CD4-positive, alpha-beta T cell (primary cell): Measurements from ENCODE around the gene RPL7A. TPM values are rescaled to one million over a fixed set of nuclear protein-coding genes. Genes with fewer than 3 reads are reported as not detected.
A peak's percentile ranks its signal among the peaks of the same experiment; 100 is the strongest.
"Not testable (repeated sequence)": the region's sequence is repeated elsewhere in the genome, so short reads cannot be mapped to it uniquely, and the experiment has no call there.

Experiments
- ATAC-seq: fragments of 200-7000 bp; cut with Tn5 transposase; one replicate; pipeline ENCODE4 v1.10.0; 2022; ENCODE audit warnings: mild to moderate bottlenecking; ENCODE audit not compliant: poor library complexity
- CTCF ChIA-PET: fragments of 350-600 bp; sonication (Branson Sonifier 250); formaldehyde crosslinking; loops from one replicate; lab custom pipeline; 2021; ENCODE audit warnings: antibody characterized with exemption, inconsistent platforms; lab: Charles Lee
- POLR2A ChIA-PET: fragments of 350-600 bp; sonication (Branson Sonifier 250); formaldehyde crosslinking; loops from one replicate; lab custom pipeline; 2021; ENCODE audit warnings: antibody characterized with exemption, inconsistent platforms; lab: Charles Lee
- DNase-seq, 14 experiments: peaks; one replicate each; pipeline ENCODE4 v3.0.0-alpha.2; 2013 to 2020; ENCODE audit warnings: mixed read lengths in 2 of 14
- H3K27ac ChIP-seq, 2 donors: one replicate each; pipeline versions ENCODE4 v1.5.1 to v1.7.0; 2013; ENCODE audit warnings: low read length in 2 of 2, low read depth in 1 of 2, mild to moderate bottlenecking in 1 of 2
- H3K27me3 ChIP-seq, 2 experiments: 1 replicate in 1 of 2; 2 replicates in 1 of 2; pipeline versions ENCODE4 v1.6.1 to v1.7.0; 2013; ENCODE audit warnings: low read length in 2 of 2, control low read depth in 1 of 2, mild to moderate bottlenecking in 1 of 2, moderate library complexity in 1 of 2; ENCODE audit not compliant: insufficient read depth in 2 of 2, control insufficient read depth in 1 of 2
- H3K36me3 ChIP-seq: one replicate; pipeline ENCODE4 v1.6.1; 2013; ENCODE audit warnings: low read length, control low read depth; ENCODE audit not compliant: insufficient read depth
- H3K4me1 ChIP-seq: one replicate; pipeline ENCODE4 v1.6.1; 2013; ENCODE audit warnings: low read length, control low read depth; ENCODE audit not compliant: insufficient read depth
- H3K4me3 ChIP-seq: one replicate; pipeline ENCODE4 v1.5.1; 2013; ENCODE audit warnings: mild to moderate bottlenecking, low read length, moderate library complexity
- H3K9me3 ChIP-seq, 2 experiments: 1 replicate in 1 of 2; 2 replicates in 1 of 2; pipeline versions ENCODE4 v1.6.1 to v1.7.0; 2013; ENCODE audit warnings: low read length in 2 of 2, mild to moderate bottlenecking in 2 of 2, control low read depth in 1 of 2, moderate library complexity in 1 of 2; ENCODE audit not compliant: control insufficient read depth in 1 of 2, insufficient read depth in 1 of 2
- H3K27ac Mint-ChIP-seq: one replicate; pipeline ENCODE4 v1.8.0; 2020; ENCODE audit warnings: mixed read lengths
- H3K27me3 Mint-ChIP-seq: one replicate; pipeline ENCODE4 v1.8.0; 2021; ENCODE audit warnings: mixed read lengths
- H3K36me3 Mint-ChIP-seq: one replicate; pipeline ENCODE4 v1.8.0; 2021; ENCODE audit warnings: low read depth, mixed read lengths
- H3K4me1 Mint-ChIP-seq: one replicate; pipeline ENCODE4 v1.8.0; 2021; ENCODE audit warnings: low read depth, mixed read lengths
- H3K4me3 Mint-ChIP-seq: one replicate; pipeline ENCODE4 v1.8.0; 2020; ENCODE audit warnings: mild to moderate bottlenecking, mixed read lengths
- H3K9me3 Mint-ChIP-seq: one replicate; pipeline ENCODE4 v1.8.0; 2020; ENCODE audit warnings: mixed read lengths
- intact Hi-C, 2 experiments: fragments of 100-400 bp; cut with DNase I in 1 of 2; cut with micrococcal nuclease in 1 of 2; formaldehyde crosslinking; loops; one replicate each; pipeline versions ENCODE4 v1.15.1 to v1.9.0; 2023 to 2025; cut with DNase I, micrococcal nuclease
- total RNA-seq, 174 experiments: library from RNA in 2 of 174; stranded (reverse) in 2 of 174; gene quantifications; one replicate each; pipeline ENCODE4 v1.2.3 and lab custom pipeline; 2021 to 2026
- TF ChIP-seq, protein P1 (sequence below): fragments of 200-600 bp; IDR thresholded peaks from one replicate; pipeline ENCODE4 v1.8.0; 2022; ENCODE audit warnings: antibody characterized with exemption, mild to moderate bottlenecking

The RPL7A gene
- total RNA-seq, 2 experiments from 2014 or later, result 2,613 to 2,686 TPM

DNA sequence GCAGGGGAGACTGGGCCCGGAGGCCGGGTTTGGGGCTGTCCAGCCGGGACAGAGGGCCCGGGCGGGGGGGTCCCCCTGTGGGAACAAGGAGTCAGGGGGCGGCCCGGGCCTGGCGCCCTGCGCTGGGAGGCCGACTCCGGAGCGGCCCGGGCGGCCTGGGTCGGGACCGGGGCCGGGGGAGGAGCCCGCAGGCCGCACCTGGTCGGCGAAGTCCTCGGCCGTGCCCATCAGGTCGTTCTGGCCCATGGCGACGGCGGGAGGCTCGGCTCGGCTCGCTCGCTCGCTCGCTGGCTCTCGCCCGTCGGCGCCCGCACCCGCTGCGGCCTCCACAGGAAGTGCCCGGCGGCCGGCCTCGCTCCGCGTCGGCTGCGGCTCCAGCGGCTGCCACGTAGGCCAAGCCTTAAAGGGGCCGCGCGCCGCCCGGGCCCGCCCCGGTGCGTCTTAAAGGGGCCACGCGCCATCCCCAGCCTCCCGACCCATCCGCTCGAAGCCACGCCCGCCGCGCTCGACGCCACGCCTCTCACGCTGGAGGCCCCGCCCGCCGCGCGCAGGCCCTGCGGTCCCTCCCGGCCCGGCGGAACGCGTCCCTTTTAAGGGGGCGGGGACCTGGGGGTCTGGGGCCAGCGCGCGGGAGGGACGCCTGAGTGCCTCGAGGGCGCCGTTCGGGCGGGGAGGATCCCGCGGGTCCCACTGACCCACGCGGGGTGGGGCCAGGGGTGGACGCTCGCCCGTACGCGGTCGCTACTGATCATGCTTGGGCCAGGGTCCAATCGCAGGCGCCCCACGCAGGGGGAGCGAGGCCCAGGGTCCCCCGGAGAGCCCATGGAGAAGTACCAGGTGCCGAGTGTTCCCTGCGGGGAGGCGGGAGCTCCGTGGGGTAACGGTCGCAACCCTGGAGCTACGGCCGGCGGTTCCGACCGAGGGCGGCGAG lies 28.0 kb downstream of the RPL7A start, which contains the start of the genes STKLD1 and SURF4:
TSS of gene STKLD1 (plus strand) at position 643 of the 931 bp plus-strand sequence. CDS start at position 751, 108 bp downstream.
TSS of gene SURF4 (minus strand) at position 337 of the 931 bp plus-strand sequence. CDS start at position 246, 91 bp downstream.
- H3K27ac Mint-ChIP-seq, result peak within 1 kb of the TSS; percentile 98
- H3K4me1 Mint-ChIP-seq, result peaks cover 40% of the 10 kb centered on the region
- peaks cover 12% of the 10 kb centered on the region for H3K36me3 ChIP-seq
- peak; percentile 74 for ATAC-seq
- peaks cover 53% of the 10 kb centered on the region for H3K4me1 ChIP-seq
- H3K27me3 ChIP-seq, result no peaks in the 10 kb centered on the region
- H3K9me3 ChIP-seq, result no peaks in the 10 kb centered on the region
- ChIA-PET POLR2A (interaction anchor here (0.9 to 8.7 kb wide), 7 partner anchors 11 to 84 kb away, joined by 3 to 109 read pairs (median 16); partner anchors contain the start of genes CACFD1, MED22, REXO4 and RPL7A), CTCF (interaction anchor here (0.6 to 2.5 kb wide), 2 partner anchors 14 to 20 kb away, joined by 3 to 7 read pairs; partner anchors contain the start of genes SURF1 and SURF2)
- intact Hi-C loops, result loop anchor here in 1 of 2 experiments (1.0 to 5.0 kb wide), 4 partner anchors 20 to 86 kb away; partner anchors contain the start of genes REXO4, SURF1, SURF2 and SURF6
- TF ChIP-seq, protein P1, sequence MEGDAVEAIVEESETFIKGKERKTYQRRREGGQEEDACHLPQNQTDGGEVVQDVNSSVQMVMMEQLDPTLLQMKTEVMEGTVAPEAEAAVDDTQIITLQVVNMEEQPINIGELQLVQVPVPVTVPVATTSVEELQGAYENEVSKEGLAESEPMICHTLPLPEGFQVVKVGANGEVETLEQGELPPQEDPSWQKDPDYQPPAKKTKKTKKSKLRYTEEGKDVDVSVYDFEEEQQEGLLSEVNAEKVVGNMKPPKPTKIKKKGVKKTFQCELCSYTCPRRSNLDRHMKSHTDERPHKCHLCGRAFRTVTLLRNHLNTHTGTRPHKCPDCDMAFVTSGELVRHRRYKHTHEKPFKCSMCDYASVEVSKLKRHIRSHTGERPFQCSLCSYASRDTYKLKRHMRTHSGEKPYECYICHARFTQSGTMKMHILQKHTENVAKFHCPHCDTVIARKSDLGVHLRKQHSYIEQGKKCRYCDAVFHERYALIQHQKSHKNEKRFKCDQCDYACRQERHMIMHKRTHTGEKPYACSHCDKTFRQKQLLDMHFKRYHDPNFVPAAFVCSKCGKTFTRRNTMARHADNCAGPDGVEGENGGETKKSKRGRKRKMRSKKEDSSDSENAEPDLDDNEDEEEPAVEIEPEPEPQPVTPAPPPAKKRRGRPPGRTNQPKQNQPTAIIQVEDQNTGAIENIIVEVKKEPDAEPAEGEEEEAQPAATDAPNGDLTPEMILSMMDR, result no peak
- H3K4me3 ChIP-seq, result peak within 1 kb of the TSS; percentile 73
- peak within 1 kb of the TSS; percentile 96 for H3K4me3 Mint-ChIP-seq
- no peaks in the 10 kb centered on the region for H3K27me3 Mint-ChIP-seq
- peak within 1 kb of the TSS; percentile 81 to 84 for H3K27ac ChIP-seq
- H3K9me3 Mint-ChIP-seq, result no peaks in the 10 kb centered on the region
- peaks cover 19% of the 10 kb centered on the region for H3K36me3 Mint-ChIP-seq
- DNase-seq, result peak; percentile 84 to 97 (median 94)

GRCh38 chr9:133377280-133377679 lies 29.3 kb downstream of the RPL7A start:
- H3K27me3 Mint-ChIP-seq, DNase-seq, ATAC-seq, H3K9me3 ChIP-seq, H3K4me3 ChIP-seq, H3K9me3 Mint-ChIP-seq, H3K27me3 ChIP-seq, H3K27ac ChIP-seq: not testable (repeated sequence)
- Mint-ChIP-seq H3K4me1 (peaks cover 28% of the 10 kb centered on the region), H3K27ac (peak overlapping the region; percentile 55), H3K36me3 (peaks cover 13% of the 10 kb centered on the region), H3K4me3 (peak overlapping the region; percentile 76)
- Histone ChIP-seq H3K36me3 (peaks cover 12% of the 10 kb centered on the region), H3K4me1 (peaks cover 40% of the 10 kb centered on the region)
- CTCF ChIA-PET, result interaction anchor here (1.0 to 2.5 kb wide), 2 partner anchors 21 to 29 kb away, joined by 3 to 7 read pairs; partner anchors contain the start of genes MED22, RPL7A, SURF1 and SURF2
- POLR2A ChIA-PET, result interaction anchor here (0.6 to 8.7 kb wide), 5 partner anchors 20 to 42 kb away, joined by 3 to 109 read pairs (median 16); partner anchors contain the start of genes MED22, REXO4, RPL7A and SURF1
- intact Hi-C loops, result loop anchor here in 1 of 2 experiments (5.0 kb wide), 2 partner anchors 40 to 85 kb away; partner anchors contain the start of gene REXO4

DNA sequence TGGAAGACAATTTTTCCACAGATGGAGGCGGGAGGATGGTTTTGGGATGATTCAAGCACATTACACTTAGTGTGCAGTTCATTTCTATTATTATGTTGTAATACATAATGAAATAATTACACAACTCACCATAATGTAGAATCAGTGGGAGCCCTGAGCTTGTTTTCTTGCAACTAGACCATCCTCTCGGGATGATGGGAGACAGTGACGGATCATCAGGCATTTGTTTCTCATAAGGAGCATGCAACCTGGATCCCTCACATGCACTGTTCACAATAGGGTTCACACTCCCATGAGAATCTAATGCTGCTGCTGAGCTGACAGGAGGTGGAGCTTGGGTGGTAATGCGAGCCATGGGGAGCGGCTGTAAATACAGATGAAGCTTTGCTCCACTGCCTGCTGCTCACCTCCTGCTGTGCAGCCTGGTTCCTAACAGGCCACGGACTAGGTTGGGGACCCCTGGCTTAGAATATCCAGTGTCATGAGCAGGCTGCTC lies 29.8 kb downstream of the RPL7A start:
- Histone ChIP-seq H3K36me3 (peaks cover 12% of the 10 kb centered on the region), H3K27ac (no peak overlapping the region), H3K4me3 (no peak overlapping the region), H3K4me1 (peaks cover 36% of the 10 kb centered on the region), H3K27me3 (no peaks in the 10 kb centered on the region), H3K9me3 (no peaks in the 10 kb centered on the region)
- Mint-ChIP-seq H3K4me1 (peaks cover 23% of the 10 kb centered on the region), H3K27ac (no peak overlapping the region), H3K4me3 (peak overlapping the region; percentile 11), H3K27me3 (no peaks in the 10 kb centered on the region), H3K36me3 (peaks cover 9% of the 10 kb centered on the region), H3K9me3 (no peaks in the 10 kb centered on the region)
- ChIA-PET CTCF (interaction anchor here (1.0 to 2.5 kb wide), 2 partner anchors 22 to 30 kb away, joined by 3 to 7 read pairs; partner anchors contain the start of genes MED22, RPL7A, SURF1 and SURF2), POLR2A (interaction anchor here (2.2 to 2.4 kb wide), 2 partner anchors 30 to 43 kb away, joined by 16 to 26 read pairs; partner anchors contain the start of genes MED22, RPL7A and SURF6)
- intact Hi-C loops, result loop anchor here in 1 of 2 experiments (5.0 kb wide), 2 partner anchors 40 to 85 kb away; partner anchors contain the start of gene REXO4
- no peak for ATAC-seq
- no peak for DNase-seq
- TF ChIP-seq, protein P1, result no peak
